ENCODE results near the gene SIM1.
"Not testable (repeated sequence)": the region's sequence is repeated elsewhere in the genome, so short reads cannot be mapped to it uniquely, and the experiment has no call there.

The SIM1 gene

DNA sequence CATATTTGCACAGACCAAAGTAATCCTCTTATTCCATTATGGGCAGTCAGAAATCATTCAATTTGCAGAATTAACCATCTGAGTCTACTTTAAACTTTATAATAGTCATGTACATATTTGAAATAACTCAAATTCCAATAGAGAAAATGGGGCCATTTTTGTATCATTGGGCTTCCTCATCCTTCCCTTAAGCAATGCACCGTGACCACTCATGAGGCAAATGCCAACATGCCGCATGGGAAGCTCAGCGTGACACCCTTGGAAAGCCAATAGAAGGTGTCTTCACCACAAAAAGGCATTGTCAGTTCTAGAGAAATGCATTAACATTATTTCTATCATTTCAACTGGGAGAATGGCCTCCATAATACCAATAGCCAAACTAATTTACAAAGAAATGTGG is 38.5 kb downstream of the SIM1 start:
- DNase-seq = no peak

DNA sequence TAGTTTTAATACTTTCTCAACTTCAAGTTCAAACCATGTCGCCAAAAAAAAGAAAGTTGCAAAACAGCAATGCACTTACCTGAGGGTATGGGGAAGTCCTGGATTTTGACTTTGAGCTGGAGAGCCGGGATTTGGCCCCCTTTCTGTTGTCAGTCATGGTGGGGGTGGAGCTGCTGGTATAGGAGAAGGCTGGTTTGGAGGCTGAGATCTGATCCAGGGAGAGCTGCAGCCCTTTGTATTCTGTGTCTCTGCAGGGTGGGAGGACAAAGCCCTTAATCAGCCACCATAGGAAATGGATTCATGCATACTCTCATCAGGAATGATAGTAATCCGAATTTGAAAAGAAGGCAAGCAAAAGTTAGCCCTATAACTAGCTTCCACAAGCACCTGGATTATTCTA is 44.0 kb downstream of the SIM1 start:
- DNase-seq = no peak

DNA sequence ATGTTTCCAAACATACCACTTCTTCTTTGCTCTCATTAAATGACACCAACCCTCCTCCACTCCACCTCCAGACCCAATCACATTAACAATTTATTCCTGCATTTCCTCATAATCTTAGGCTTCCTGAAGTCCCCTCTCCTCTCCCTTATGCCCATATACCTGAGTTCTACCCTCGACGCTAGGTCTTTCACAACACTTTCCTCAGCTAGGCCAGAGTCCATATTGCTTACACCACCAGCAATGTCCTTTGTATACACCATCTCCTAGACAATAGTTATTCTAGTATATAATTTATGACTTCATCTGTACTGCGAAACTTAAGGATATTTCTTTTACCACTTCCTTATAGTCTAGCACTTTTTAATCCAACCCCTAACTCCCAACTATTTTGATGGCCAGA is 47.7 kb downstream of the SIM1 start:
- DNase-seq = no peak

DNA sequence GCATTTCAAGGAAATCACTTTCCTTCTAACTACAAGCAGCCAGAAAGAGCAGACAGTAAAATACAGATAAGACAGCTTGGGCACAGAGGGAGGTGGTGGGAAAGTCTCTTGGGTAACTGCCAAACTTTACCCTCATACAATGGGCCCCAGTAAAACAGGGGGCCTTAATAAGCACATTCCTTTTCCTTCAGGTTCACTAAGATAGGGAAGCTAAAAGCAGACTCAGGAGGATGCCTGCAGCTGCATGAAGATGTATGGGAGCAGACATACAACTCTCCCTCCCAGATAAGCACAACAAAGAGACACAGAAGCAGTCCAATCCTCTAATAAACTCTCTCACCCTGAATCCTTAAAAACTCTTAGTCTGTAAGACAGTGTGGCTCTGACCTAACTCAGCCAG is 49.0 kb downstream of the SIM1 start:
- no peak for DNase-seq

DNA sequence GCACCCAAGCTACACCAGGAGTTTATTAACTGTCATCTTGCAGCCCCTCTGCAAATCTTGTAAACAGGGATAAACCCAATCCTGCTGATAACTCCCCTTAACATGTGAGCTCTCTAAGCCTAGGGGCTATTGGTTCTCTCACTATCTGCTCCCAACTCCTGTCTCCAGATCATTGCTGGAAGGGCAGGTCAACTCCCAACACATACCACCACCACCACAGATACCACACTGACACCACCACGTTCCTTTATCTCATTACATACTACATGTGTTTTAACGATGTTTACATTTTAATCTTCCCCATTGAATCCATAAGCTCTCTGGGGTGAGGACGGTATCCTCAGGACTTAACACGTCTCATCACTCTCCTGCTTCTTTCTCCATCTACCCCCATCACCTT is 51.8 kb downstream of the SIM1 start:
- no peak for DNase-seq

DNA sequence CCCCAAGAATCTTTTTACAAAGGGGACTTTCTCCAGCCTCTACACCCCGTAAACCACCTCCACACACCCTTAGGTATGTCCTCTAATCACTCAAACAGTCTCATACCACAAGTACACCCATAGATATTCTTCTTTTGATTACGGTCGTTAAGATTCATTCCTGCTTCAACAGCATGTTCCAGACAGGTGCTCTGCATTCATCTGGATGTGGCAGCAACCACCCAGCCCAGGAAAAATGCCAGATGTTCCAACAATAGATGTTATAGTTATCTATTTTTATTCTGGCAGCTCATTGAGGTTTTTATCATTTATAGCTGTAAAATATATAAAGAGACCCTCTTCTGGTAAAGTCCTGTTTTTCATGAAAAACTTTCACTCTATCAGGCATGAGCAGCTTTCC is 60.7 kb downstream of the SIM1 start:
- no peak for DNase-seq

DNA sequence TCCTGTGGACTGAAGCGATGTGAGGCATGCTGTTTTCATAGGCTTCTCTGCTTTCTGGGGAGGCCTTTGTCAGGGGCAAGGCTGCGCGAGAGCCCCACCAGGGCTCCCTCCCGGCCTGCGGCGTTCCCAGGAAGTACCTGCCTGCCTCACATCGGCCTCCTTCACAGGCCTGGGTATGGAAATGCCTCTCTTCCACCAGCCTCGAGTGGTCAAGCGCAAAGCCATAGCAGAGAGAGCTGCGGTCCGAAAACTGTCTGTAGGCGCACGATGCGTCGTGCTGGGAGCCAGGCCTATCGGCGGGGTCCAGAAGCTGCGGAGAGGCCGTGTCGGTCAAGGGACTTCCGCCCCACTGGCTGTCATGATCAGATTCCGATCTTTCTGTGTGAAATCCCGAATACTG is 71.2 kb downstream of the SIM1 start:
- no peak for DNase-seq

DNA sequence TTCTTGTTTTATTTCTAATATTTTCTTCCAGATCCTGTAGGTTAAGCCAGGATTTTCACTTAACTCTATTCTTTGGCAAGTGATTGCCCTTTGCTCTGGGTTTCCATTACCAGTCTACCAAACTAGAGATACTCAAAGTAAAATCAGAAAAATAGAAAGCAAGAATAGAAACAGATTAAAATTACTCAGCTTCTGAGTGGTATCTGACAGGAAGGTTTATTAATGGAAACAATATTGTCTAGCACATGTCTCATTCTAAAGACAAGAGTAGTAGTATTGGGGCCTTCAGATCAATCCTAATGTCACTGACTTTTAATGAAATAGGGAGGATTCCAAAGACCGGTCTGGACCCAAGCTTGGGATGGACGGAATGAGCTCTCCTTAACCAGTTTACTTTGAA is 72.3 kb downstream of the SIM1 start:
- DNase-seq = no peak

DNA sequence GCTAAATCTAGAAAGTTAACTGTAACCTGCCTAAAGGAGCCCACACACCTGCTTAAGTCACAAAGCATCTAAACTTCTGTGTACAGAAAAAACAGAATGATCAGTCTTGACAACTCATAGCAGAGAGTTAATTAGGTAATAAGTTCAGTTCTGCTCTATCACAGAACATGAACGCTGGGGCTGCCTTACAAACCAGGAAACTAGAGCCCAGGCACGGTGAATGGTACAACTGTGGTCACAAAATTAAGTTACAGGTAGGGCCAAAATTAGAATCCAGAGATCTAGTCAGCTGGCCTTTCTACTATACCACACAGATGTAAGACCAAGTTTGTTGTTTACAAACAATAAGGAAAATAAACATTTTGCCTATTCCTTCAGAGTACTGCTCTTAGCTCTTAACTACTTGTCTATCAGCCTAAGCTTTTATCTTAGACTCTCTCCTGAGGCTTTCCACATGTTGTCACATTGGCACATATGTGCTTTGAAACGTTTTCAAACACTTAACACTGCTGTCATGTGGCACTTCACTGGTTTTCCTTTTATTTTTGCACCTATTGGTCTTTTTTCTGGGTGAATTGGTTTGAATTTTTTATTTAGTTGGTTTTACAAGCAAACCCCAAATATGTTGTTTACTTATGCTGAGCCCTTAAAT is 75.7 kb downstream of the SIM1 start:
- no peak for DNase-seq

DNA sequence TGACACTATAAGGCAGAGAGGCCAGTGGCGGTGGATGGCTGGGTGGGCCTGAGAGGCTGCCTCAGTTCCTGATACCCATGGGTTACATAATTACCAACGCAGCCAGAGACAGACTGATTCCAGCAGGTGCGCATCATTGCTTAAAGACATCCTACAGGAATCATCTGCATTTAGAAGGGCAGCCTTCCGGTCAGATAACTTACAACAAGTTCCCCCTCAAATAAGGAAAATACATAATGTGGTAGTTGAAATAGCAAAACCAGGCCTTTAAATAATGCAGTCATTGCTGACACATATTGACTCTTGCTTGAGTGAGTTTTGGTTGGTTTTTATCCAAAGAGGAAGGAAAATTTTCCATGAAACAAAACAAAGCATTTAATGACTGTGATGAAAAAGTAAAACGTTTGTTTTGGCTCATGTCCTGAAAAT is 81.9 kb downstream of the SIM1 start:
- DNase-seq = no peak

DNA sequence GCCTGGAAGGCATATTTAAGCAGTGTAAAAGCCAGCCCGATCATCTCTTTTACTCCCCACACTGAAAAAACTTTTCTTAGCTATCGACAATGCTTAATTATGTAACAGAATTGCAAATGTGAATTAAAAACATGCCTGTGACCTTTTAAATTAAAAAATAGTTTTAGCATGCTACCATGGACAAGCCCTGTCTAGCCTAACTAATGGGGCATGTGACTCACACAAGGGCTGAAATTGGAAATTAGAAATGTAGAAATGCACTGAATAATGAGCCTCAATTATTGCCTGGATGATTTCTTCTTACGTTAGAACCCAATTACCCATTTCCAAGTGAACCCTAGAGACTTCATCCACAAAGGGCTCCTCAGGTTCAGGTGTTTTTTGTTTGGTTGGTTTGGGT is 82.7 kb downstream of the SIM1 start:
- DNase-seq = no peak

DNA sequence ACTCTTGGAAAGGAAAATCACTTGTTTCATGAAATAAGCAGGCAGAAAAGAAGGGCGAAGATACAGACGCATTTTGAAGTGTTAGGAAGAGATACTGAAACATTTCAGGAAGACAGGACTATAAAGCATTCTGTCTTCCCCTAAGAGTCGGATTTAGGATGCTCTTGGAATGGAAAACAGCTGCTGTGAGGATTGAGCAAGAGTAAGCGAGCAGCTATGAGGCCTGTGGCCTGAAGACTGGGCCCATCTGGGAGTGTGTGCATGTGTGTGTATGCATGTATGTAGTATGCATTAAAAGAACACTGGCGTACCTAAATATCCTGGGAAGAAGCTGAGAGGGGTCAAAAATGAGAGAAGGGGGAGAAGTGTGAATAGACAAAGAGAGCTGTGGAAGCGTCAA is 83.6 kb downstream of the SIM1 start:
- no peak for DNase-seq

DNA sequence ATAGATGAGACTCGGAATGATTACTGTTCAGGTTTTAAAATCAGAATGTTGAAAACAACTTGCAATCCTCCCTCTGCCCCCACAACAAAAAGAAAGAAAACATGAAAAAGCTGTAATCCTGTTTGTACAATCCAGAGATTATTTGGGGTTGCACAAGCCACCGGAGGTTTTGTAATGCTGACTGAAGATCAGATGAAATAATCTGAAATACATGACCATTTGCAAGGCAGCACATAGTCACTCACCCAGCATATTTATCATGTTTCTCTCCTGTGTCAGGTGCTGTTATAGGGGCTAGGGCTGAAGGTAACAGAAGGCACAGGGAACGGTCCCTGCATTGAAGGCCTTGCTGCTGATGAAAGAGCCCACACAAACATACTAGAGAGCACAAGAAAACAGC is 85.3 kb downstream of the SIM1 start:
- no peak for DNase-seq

DNA sequence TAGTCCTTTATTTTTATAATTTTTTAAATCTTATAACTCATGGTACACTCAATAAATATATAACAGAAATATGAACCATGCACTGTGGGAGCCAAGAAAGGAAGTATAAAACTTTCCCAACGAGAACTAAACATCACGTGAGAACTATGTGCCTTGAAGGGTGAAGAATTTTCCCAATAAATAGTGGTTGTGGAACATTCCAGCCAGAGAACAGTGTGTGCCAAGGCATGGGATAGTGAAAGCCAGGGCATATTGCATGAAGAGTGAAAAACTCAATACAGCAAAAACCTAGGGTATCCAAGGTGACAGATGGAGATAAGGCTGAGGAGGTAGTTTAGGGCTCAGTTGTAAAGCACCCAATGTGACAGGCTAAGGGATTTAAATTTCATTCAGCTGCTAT is 86.1 kb downstream of the SIM1 start:
- no peak for DNase-seq

DNA sequence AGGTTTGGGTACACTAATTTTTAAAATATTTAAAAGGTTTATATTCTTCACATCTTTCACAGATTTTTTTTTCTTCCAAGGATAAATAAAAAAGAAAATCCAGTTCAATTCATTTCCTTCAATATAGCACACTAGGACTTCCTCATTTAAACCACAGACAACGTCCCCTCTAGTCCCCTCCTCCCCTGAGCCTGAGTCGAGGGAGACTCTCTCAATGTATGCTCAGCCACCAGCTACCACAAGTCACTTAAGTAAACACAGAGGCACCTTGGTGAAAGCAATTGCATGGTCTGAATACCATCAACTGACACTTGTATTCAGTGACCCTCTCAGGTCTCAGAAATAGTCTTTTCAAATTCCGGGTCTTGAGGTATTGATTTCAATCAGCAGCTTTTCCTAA is 88.6 kb downstream of the SIM1 start:
- DNase-seq = no peak

DNA sequence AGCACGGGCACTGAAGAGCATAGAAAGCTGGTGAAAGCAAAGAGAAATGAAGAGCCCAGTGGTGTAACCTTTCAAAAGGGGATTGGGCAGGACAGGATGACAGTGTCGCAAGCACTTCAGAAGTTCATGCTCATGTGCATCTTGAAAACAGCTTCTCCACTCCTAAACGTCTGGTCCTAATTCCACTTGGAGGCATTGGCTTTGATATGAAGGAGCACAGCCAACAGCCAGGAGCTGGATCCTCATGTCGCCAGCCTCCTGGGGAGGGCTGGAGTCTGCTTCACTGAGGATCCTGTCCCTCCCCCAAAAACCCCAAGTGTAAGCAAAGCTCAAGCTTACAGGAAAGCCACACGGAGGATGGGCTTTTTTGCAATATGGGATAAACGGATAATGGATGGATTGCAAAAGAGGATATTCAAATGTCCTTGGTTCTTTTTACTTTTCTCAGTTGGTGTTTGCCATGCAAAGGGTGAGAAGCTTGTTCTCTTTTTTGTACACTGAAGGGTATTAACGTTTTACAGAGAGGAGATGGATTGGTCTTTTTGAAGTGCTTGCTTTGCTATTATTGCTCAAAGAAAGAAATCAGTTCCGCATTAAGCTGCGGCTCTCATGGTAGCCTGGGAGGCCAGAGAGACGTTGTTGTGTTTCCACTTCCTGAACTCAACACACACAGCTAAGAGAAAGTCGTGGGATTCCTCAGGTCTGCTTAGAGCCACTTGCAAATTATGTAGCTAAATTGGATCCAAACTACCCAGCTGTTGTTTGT is 92.2 kb downstream of the SIM1 start:
- no peak for DNase-seq

DNA sequence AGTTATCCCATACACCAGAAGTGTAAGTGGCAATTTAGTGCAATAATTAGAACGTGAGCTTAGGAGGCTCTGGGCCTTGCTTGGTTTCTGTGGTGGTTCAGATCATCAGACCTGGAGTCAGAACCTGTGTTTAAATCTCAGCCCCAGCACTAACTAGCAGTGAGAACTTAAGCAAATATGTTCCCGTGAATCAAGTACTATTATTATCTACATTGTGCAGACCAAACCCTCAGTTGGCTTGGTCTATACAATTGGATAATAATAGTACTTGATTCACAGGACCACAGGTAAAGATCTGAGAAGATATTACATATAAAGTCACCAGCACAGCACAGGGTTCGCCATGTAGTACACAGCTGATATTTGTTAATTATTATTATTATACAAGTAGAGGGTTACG is 93.1 kb downstream of the SIM1 start:
- no peak for DNase-seq

DNA sequence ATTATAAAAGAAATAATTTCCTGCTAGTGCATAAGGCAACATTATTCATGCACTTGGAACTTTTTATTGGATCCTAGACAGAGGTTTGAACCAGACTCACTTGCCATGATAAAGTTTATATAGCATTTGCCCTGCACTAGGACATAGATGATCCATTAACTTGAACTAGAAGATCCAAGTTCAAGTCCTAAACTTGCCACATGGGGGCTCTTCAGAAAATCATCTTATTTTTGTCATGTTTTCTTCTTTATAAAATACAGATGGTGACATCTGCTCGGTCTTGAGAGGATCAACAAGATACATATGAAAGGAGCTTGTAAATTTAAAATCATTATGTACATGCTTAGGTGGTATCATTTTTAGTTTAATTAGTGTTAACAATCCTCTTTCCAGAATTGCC is 94.5 kb downstream of the SIM1 start:
- no peak for DNase-seq

DNA sequence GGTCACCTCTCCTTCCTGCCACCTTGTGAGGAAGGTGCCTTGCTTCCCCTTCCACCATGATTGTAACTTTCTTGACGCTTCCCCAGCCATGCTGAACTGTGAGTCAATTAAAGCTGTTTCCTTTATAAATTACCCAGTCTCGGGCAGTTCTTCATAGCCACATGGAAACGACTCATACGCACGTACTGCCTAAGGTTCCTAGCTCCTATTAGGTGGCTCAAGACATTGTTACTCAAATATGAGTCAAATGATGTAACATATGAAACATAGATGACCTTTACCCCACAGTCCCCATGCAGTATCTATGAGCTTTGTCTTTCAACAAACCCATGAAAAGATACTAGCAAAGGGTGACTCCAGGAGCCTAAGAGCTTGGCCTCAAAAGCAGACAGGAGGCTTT is 98.3 kb downstream of the SIM1 start:
- DNase-seq = no peak

DNA sequence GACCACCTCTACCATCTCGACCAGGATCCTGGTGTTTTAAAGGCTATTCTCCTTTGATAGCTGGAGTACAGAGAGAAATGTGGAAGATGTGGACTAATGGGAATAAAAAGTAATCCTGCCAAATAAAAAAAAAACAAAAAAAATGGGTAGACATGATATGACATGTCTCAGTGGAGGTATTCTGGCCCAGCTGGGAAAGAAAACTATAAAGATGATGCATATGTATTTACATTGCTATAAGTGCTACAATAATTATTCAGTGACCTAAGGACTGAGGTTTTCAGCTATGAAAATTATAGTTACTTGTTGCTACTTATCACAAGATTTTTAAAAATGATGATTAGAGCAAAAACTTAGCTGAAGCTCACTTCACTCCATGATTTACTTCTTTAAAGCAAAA is 101.1 kb downstream of the SIM1 start:
- DNase-seq = no peak

DNA sequence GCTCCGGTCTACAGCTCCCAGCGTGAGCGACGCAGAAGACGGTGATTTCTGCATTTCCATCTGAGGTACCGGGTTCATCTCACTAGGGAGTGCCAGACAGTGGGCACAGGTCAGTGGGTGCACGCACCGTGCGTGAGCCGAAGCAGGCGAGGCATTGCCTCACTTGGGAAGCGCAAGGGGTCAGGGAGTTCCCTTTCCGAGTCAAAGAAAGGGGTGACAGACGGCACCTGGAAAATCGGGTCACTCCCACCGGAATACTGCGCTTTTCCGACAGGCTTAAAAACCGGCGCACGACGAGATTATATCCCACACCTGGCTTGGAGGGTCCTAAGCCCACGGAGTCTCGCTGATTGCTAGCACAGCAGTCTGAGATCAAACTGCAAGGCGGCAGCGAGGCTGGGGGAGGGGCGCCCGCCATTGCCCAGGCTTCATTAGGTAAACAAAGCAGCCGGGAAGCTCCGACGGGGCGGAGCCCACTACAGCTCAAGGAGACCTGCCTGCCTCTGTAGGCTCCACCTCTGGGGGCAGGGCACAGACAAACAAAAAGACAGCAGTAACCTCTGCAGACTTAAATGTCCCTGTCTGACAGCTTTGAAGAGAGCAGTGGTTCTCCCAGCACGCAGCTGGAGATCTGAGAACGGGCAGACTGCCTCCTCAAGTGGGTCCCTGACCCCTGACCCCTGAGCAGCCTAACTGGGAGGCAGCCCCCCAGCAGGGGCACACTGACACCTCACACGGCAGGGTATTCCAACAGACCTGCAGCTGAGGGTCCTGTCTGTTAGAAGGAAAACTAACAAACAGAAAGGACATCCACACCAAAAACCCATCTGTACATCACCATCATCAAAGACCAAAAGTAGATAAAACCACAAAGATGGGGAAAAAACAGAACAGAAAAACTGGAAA is 109.7 kb downstream of the SIM1 start:
- DNase-seq = not testable (repeated sequence)

DNA sequence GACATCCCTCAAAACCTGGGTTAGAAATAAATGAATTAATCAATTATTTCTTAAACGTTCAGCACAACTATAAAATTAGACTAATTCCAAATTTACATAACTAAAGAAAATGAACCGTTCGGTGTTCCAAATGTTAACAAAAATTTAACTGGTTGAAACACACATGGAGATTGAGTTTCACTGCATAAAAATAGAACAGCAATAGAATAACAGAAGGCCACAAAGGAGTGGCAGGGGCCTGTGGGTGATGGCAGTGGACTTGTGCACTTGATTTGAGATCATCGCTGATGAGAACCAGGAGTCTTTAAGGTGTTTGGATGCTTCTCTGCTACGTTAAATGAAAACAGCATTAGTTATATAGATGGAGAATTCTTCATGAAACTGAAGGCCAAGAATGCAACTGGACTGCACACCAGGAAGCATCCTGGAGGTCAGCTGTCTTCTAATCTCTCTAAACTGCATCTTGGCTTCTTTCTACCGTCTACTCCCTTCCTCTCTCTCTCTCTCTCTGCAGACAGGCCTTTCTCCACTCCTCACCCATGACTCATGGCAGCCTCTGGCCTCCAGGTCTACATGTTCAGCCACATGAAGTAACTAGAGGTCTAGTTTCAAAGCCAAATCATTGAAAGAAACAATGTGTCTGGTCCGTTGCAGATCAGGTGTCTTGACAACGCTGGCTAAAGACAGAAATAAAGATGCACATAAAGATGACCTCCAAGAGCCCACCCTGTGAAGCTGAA is 111.3 kb downstream of the SIM1 start:
- DNase-seq = no peak

DNA sequence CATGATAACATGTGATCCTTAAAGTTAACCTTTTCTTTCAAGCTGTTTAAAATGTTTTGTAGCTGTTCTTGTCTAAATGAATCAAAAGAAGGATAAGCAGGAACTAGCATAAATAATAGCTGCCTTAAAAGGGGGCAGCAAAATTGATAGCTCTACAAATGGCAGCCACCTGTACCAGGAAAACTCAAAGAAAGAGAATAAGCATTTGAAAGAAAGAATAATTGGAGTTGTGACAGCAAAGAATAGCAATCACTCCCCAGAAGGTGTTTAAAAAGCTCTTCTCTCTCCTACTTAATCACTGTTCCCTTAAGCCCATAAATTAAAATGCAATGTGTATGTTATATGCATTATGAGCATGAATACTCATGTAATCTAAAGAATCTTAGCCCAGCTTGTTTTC is 114.6 kb downstream of the SIM1 start:
- no peak for DNase-seq

All from effector CD8-positive, alpha-beta T cell (primary cell).